Brain pericyte (primary cell): ENCODE results near the gene BRD7.

Source experiments
- DNase-seq: peaks from one replicate; pipeline ENCODE4 v3.0.0-alpha.2; 2012; ENCODE audit warnings: low read depth, low spot score

The BRD7 gene

DNA sequence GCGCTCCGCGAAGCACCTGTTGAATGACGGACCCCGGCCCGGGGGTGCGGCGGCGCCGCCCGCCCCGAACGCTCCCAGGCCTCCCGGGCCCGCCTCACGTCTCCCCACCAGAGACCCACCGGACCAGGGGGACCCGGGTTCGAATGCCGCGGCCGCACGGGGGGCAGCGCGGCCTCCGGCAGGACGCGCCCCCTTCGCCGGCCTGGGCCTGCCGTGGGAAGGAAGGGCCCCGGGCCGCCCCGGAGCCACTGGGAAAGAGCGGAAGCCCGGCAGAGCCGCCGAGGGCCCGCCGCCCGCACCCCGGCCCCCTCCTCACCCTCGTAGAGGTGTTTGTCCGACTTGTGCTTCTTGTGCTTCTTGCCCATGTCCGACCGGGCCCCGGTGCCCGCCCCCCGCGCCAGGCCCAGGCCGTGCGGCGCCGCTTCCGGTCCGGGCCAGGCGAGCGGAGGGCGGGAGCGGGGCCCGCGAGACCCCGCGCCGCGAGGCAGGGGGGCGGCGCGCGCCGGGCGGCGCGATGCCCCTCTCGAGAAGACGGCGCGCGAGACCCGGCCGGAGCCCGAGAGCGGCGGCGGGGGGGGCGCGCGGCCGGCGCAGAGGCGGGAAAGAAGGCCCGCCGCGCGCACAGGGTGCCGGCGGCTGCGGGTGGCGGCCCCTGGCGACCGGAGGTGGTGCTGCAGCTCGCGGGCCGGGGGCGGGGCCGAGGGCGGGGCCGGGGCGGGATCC, at the start of gene BRD7:
Gene BRD7, minus strand, starts transcription at position 579 of the 723 bp plus-strand sequence. Its CDS starts 214 bp downstream, at position 365.
- DNase-seq = no peak

DNA sequence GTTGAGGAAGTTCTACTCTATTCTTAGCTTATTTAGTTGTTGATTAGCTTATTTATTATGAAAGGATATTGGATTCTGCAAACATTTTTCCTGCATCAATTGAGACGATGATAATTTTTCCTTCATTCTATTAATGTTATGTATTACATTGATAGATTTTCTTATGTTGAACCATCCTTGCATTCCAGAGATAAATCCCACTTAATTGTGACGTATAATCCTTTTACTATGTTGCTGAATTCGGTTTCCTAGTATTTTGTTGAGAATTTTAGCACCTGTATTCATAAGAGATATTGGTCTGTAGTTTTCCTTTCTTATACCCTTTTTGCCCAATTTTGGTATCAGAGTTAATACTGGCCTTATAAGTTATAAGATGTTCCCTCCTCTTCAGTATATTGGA, 47.6 kb upstream of the BRD7 start:
- no peak for DNase-seq

- no peak for DNase-seq
Observed at GRCh38 chr16:50414152-50414551, 45.4 kb upstream of the BRD7 start.

DNA sequence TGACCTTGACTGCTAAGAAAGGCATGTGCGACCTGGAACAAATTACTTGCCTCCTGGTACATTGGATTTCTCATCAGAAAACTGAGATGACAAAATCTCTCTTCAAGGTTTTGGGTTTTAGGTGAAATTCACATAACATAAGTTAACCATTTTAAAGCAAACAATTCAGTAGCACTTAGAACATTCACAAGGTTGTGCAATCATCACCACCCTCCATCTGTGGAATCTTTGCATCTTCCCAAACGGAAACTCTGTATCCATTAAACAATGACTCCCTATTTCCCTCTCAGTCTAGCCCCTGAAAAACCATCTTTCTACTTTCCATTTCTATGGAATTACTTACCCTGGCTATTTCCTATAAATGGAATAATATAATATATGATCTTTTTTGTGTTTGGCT, 42.2 kb upstream of the BRD7 start:
- no peak for DNase-seq

GRCh38 chr16:50408001-50408561, 39.3 kb upstream of the BRD7 start:
- no peak for DNase-seq

- DNase-seq = no peak
Observed at GRCh38 chr16:50407351-50407750, 38.6 kb upstream of the BRD7 start.

DNA sequence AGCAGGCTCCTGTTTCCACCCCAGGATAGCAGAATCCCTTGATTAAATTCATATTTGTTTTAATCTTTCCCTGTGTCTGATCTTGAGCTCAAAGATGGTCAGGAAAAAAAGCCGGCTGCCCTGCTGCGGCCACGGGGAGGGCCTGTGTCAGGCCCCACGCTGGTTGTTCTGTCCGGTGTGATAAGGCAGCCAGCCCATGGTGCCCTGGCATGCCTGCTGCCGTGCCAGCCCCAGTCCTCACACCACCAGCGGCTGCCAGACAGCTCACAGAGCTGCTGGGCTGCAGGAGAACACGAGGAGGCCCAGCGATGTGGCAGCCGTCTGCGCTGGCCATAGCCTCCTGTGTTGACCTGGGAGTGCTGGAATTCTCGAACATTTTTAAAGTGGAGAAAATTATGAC, 34.7 kb upstream of the BRD7 start:
- DNase-seq = no peak

DNA sequence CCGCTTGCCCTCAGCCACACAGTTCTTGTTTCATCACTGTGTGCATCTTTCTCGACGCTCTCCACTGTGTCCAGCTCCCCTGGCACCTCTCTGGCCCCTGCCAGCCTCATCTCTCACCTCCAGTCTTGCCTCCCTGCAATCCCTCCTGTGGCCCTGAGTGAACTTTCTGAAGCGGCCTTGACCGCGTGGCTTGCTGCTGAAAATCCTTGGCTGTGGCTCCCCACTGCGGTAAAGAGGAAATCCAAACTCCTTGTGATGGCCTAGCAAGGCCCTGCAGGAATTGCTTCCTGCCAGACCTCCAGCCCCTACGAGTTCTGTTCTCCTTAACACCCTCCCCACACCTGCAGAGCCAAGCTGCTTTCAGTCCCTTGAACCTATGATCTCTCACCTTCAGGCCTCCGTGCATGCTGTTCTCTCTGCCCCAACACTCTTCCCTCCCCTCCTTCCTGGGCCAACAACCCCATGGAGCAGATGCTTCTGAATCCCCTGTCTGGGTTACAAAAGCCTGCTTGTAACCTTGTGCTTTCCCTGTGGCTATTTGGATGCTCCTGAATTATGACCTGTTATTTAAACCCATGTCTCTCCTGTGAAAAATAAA, 33.6 kb upstream of the BRD7 start:
- no peak for DNase-seq

- no peak for DNase-seq
Observed at GRCh38 chr16:50401355-50401754, 32.6 kb upstream of the BRD7 start.

GRCh38 chr16:50400967-50401348, 32.2 kb upstream of the BRD7 start:
- no peak for DNase-seq

- DNase-seq = no peak
Observed at GRCh38 chr16:50400312-50400966, 31.7 kb upstream of the BRD7 start.

DNA sequence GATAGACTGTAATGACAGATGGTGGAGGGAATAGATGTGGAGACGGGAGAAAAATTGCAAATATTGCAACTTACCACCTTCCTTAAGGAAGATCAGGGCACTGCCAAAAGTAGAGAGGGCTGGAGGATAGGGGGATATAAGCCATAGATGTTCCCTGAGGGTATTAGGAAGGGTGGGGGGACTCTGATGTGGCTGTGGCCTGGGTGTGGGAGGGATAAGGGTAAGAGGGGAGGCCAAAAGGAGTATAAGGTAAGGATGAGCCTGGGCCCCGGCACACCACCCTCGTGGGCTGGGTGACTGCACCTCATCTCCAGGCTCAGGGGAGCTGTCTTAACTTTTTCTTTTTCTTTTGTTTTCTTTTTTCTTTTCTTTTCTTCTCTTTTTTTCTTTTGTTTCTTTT, 30.6 kb upstream of the BRD7 start:
- DNase-seq = no peak

DNA sequence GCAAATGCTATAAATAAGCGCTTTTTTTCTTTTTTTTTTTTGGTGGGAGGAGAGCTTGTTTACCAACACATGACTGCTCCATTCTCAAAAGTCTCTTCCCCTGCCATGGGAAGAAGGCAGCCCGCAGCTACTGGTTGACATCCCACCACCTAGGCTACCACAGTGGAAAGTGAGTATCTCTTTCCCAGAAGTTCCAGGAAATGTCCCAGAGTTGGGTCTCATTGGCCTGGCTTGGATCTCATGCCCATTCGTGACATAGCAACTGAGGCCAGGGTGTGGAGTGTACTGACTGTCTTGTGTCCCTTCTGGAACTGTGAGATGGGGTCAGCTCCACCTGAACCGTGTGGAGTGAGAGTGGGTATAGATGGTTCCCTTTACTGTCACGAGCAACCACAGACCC, 29.5 kb upstream of the BRD7 start:
- no peak for DNase-seq

DNA sequence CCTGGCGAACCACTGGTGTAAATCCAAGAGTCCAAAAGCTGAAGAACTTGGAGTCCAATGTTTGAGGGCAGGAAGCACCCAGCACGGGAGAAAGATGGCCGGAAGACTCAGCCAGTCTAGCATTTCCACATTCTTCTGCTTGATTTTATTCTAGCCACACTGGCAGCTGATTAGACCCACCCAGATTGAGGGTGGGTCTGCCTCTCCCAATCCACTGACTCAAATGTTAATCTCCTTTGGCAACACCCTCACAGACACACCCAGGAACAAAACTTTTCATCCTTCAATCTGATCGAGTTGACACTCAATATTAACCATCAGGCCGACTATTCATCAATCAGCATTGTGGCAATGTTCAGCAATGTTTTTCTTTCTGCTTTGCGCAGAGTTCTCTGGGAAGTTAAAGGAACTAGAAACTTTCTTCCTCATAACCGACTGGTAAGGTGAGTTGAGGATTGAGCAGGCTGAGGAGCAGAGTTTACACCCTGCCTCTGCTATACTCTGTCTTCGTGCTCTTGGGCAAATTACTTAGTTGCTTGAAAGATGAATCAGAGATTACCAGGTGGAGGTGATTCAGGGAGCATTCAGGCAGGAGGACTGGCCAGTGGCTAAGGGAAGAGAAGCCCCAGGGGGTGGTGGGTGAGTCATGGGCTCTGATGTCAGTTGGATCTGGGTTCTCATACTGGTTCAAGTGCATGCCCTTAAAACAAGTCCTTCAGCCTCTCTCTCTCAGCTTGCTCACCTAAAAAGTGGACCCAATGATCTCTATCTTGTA, 28.2 kb upstream of the BRD7 start:
- no peak for DNase-seq

GRCh38 chr16:50395763-50396710, 27.2 kb upstream of the BRD7 start:
- DNase-seq = no peak

DNA sequence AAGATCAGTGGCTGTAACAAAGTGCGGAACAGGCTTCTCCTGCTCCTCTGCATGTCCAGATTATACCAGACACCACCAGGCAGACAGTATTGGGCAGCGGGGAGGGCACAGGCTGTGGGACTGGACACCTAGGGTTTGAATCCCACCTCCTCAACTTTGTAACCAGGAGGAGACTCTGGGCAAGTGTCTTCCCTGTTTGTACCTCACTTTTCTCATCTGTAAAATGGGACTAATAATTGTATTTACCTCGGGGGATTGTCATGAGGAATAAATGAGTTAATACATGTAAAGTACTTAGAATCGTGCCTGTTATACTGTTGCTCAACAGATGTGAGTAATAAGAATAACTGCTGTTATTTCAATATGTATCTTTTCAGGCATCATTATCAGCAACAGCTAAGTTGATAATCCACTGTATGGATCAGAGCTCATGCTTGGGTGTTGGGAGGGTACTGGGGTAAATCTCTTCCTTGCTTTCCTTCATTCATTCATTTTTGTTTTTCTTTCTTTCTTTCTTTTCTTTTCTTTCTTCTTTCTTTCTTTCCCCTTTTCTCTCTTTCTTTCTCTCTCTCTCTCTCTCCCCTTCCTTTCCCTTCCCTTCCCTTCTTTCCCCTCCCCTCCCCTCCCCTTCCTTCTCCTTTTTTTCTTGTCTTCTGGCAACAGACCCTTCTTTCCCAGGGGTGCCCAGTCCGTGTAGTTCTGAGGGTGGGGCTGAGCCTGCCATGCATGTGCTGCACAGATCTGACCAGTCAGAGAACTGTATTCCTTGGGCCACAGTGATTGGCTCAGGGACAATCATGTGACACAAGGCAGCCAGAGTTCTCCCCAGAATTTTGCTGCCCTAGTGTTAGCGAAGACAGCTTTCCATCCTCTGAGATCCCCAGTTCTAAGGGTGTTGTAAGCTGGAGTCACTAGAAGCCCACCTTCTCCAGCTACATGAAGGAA, 25.3 kb upstream of the BRD7 start:
- no peak for DNase-seq

DNA sequence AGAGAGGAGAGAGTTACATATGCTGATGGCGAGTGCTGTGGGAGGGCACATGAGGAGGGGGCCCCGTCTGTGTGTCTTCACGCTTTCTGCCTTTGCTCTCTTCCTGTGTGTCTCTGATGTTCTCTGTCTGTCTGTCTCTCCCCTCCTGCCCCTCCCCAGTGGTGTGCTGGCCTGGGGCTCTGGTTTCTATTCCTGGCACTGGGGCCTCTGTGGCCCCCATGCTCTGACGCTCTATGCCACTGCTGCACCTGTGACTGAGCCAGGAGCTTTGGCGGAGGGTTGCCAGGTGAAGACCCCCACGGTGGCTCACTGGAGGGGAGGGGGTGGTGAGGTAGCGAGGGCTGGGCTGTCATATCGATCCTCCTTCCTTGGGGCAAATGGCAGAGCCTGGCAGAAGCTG, 24.6 kb upstream of the BRD7 start:
- DNase-seq = no peak

- no peak for DNase-seq
Observed at GRCh38 chr16:50390914-50391716, 22.3 kb upstream of the BRD7 start.

GRCh38 chr16:50390371-50390771, 21.6 kb upstream of the BRD7 start:
- DNase-seq = no peak
